GM13976 (cell line): ENCODE results near the gene SQSTM1.
"Not testable (repeated sequence)": the region's sequence is repeated elsewhere in the genome, so short reads cannot be mapped to it uniquely, and the experiment has no call there.

Source experiments
- DNase-seq: peaks from one replicate; pipeline ENCODE4 v3.0.0; 2012; ENCODE audit warnings: low spot score
- CTCF ChIP-seq: IDR thresholded peaks from 2 replicates; pipeline ENCODE4 v1.5.1; 2012; ENCODE audit warnings: borderline replicate concordance, mild to moderate bottlenecking; ENCODE audit not compliant: insufficient read depth; ENCODE audit errors: extremely low read depth, missing control alignments, control extremely low read depth
- in situ Hi-C: fragments of 300-500 bp; cut with MboI; formaldehyde crosslinking; loops from one replicate; pipeline ENCODE4 v1.12.0; 2022; ENCODE audit warnings: low sequenced_read_pairs, mixed read lengths, inconsistent platforms; ENCODE audit not compliant: unreplicated experiment

The SQSTM1 gene

DNA sequence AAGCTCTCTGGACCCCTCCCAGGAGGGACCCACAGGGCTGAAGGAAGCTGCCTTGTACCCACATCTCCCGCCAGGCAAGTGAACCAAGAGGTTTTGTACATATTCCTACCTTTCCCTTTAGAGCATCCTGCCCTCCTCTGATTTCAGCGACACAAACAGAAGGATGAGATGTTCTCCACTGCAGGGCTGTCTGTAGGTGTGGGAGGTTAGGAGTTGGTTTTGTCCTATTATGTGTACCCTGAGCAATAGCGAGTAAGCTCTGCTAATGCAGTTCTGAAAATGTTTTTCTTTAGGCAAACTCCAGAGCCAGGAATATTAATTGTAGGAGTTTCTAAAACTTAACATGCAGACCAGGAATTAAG is 13.0 kb downstream of the SQSTM1 start:
- TF ChIP-seq CTCF = no peak

GRCh38 chr5:179834120-179834519 is 13.4 kb downstream of the SQSTM1 start:
- DNase-seq = no peak
- TF ChIP-seq CTCF = no peak
- in situ Hi-C loops = no loop called here

More for the DNA sequence above, 13.0 kb downstream of the SQSTM1 start:
- in situ Hi-C loops = no loop called here
- no peak for DNase-seq

- in situ Hi-C loops, DNase-seq: not testable (repeated sequence)
Measured at GRCh38 chr5:179834871-179835270, 14.2 kb downstream of the SQSTM1 start.

- peak; percentile 63 for DNase-seq
- no peak for TF ChIP-seq CTCF
- in situ Hi-C loops = no loop called here
Measured at GRCh38 chr5:179836225-179837019, 15.7 kb downstream of the SQSTM1 start.

DNA sequence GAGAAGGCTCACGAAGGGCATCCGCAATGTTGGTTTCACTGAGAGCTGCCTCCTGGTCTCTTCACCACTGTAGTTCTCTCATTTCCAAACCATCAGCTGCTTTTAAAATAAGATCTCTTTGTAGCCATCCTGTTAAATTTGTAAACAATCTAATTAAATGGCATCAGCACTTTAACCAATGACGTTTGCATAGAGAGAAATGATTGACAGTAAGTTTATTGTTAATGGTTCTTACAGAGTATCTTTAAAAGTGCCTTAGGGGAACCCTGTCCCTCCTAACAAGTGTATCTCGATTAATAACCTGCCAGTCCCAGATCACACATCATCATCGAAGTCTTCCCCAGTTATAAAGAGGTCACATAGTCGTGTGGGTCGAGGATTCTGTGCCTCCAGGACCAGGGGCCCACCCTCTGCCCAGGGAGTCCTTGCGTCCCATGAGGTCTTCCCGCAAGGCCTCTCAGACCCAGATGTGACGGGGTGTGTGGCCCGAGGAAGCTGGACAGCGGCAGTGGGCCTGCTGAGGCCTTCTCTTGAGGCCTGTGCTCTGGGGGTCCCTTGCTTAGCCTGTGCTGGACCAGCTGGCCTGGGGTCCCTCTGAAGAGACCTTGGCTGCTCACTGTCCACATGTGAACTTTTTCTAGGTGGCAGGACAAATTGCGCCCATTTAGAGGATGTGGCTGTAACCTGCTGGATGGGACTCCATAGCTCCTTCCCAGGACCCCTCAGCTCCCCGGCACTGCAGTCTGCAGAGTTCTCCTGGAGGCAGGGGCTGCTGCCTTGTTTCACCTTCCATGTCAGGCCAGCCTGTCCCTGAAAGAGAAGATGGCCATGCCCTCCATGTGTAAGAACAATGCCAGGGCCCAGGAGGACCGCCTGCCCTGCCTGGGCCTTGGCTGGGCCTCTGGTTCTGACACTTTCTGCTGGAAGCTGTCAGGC is 16.6 kb downstream of the SQSTM1 start:
- TF ChIP-seq CTCF = no peak
- in situ Hi-C loops = no loop called here
- DNase-seq = no peak

DNA sequence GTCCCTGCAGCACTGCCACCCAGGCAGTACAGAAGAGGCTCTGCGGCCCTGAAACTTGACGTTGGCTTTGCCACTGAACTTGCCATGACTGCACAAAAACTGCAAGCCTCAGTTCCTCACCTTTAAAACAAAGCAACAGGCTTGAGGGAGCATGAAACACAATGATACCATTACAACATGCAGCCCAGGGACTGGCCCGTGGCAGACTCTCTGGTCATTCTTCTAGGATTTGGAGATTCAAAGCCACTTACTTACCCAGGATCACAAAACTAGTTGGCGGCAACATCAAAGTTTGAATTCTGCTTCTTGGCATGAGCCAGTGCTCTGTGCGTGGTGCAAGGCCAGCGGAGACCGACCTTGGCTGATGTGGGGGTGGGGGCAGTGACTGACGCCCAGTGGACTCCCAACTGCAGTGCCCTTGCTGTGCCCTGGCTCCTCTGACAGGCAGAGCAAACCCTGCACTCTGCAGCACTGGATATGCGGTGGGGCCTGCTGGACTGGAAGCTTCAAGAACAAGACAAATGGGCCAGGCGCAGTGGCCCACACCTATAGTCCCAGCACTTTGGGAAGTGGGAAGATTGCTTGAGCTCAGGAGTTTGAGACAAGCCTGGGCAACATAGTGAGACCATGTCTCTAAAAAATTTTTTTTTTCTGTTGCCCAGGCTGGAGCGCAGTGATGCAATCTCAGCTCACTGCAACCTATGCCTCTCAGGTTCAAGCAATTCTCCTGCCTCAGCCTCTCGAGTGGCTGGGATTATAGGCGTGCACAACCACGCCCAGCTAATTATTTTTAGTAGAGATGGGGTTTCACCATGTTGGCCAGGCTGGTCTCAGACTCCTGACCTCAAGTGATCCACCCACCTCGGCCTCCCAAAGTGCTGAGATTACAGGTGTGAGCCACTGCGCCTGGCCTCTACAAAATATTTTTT is 18.9 kb downstream of the SQSTM1 start:
- DNase-seq = no peak

More for the DNA sequence above, 18.9 kb downstream of the SQSTM1 start:
- no peak for TF ChIP-seq CTCF
- in situ Hi-C loops = no loop called here
